LNCAP (cell line): ENCODE results near the gene CYTH4.

ENCODE experiments used
- TF ChIP-seq, protein P1 (sequence below): fragments of 450-650 bp; IDR thresholded peaks from 2 replicates; pipeline ENCODE4 v1.5.1; 2017; ENCODE audit warnings: mild to moderate bottlenecking

Gene CYTH4

GRCh38 chr22:37270928-37271650 lies 11.2 kb upstream of the CYTH4 start:
- TF ChIP-seq, protein P1, sequence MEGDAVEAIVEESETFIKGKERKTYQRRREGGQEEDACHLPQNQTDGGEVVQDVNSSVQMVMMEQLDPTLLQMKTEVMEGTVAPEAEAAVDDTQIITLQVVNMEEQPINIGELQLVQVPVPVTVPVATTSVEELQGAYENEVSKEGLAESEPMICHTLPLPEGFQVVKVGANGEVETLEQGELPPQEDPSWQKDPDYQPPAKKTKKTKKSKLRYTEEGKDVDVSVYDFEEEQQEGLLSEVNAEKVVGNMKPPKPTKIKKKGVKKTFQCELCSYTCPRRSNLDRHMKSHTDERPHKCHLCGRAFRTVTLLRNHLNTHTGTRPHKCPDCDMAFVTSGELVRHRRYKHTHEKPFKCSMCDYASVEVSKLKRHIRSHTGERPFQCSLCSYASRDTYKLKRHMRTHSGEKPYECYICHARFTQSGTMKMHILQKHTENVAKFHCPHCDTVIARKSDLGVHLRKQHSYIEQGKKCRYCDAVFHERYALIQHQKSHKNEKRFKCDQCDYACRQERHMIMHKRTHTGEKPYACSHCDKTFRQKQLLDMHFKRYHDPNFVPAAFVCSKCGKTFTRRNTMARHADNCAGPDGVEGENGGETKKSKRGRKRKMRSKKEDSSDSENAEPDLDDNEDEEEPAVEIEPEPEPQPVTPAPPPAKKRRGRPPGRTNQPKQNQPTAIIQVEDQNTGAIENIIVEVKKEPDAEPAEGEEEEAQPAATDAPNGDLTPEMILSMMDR: no peak

DNA sequence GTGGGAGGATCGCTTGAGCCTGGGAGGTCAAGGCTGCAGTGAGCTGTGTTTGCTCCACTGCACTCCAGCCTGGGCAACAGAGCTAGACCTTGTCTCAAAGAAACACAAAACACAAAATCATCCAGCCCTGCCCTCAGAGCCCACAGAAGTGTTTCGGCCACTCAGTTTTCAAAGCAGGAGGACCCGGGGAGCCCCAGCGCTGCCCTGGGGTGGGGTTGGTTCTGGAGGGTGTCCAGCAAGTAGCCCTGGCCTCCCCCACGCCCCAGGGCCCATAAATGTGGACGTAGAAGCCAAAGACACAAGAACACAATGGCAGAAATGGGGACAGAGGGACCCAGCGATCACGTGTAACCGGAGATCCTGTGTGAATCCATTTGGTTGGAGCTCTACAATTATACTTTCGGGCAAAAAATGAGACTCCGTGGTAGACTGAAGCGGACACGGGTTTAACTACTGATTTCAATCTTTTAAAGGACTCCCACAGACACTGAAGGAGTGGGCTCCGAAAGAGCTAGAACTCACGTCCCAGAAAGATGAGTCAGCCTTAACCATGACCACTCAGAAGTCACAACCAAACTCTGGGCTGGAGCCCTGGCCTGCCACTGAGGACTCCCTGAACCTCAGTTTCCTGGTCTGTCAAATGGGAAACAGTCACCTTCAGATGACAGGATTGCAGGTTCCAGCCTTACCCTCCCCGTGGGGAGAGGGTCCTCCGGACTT lies 9.0 kb upstream of the CYTH4 start:
- TF ChIP-seq, protein P1: no peak

DNA sequence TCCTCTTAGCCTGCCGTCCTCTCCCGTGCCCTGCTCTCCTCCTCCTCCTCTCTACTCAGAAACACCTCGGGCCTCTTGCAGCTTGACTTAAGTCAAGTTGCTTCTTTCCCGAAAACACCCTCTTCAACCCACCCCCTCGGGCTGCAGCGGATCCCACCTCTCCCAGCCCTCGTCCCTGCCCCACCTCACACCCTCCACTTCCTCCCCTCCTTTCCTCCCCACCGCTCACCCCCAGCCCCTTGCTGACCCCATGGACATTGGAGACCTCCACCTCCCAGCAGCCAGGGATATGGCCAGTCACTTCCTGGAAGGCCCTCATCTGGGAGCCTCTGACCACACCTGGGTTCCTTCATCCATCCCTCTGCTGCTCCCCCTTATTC lies 8.5 kb upstream of the CYTH4 start:
- TF ChIP-seq, protein P1: no peak

GRCh38 chr22:37274380-37274862 lies 7.9 kb upstream of the CYTH4 start:
- TF ChIP-seq, protein P1: no peak

GRCh38 chr22:37275134-37275533 lies 7.2 kb upstream of the CYTH4 start:
- TF ChIP-seq, protein P1: no peak

DNA sequence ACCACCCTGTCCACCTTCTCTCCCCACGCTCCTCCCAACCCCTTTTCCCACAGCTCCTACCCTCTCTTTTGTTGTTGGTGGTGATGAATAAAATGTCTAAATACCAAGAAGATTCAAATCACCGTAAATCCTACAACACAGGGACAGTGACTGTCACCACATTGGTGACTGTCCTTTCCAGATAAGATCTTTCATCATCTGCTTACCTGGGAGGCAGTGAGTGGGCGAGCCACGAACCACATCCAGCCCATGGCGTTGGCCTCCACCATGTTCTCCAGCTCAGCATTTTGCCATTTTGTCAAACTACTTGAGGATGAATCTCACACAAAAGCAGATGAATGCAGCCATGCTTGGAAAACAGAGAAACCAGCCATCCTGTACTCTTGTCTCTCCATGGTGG lies 6.7 kb upstream of the CYTH4 start:
- TF ChIP-seq, protein P1: no peak

DNA sequence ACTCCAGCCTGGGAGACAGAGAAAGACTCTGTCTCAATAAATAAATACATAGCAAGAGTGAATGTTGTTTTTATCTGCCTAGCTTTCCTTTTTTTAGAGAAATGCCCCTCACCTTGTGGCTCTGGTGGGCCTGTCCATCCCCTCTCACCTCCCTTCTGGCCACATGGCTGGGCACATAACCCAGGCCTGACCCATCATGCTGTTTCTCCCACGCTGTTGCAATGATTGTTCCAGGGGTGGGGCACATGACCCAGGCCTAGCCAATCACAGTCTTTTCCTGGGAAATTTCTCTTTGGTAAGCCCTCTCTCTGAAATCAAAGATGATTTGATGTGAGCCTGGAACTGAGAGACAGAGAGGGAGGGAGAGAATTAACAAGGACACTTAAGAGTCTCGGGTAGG lies 5.5 kb upstream of the CYTH4 start:
- TF ChIP-seq, protein P1: no peak
